HepG2 (cell line): ENCODE results near the gene RAB43. TPM values are rescaled to one million over a fixed set of nuclear protein-coding genes. Genes with fewer than 3 reads are reported as not detected.

Experiments
- ATAC-seq: fragments of 200-7000 bp; cut with Tn5 transposase; 3 replicates; pipeline ENCODE4 v1.9.1; 2020; ENCODE audit warnings: mild to moderate bottlenecking, moderate library complexity
- BruUV-seq: library from RNA; stranded (reverse); fragments of 400-500 nt; replicated peaks from 2 replicates; lab custom pipeline; 2021; lab: Mats Ljungman, UMichigan
- CTCF ChIA-PET: fragments of 300-600 bp; formaldehyde crosslinking; extraction: SDS; loops from one replicate; lab custom pipeline; 2021; ENCODE audit warnings: low total read pairs, inconsistent platforms, low intra/inter-chr PET ratio; lab: Yijun Ruan, JAX
- POLR2A ChIA-PET: fragments of 350-600 bp; sonication (Branson Sonifier 250); formaldehyde crosslinking; loops from one replicate; lab custom pipeline; 2020; ENCODE audit warnings: antibody characterized with exemption, inconsistent platforms; lab: Yijun Ruan, JAX
- DNase-seq: peaks from one replicate; pipeline ENCODE4 v3.0.0-alpha.2; 2015; ENCODE audit warnings: low spot score
- FAIRE-seq: peaks from 3 replicates; lab custom pipeline; 2011; peaks lifted over from hg19 to GRCh38; lab: Jason Lieb, UNC
- H2AFZ ChIP-seq: one replicate; pipeline ENCODE4 v1.6.1; 2011; ENCODE audit warnings: low read length, inconsistent platforms
- H3K27ac ChIP-seq: fragments of 300-600 bp; 3 replicates; pipeline ENCODE4 v1.8.0; 2011; ENCODE audit warnings: mixed run types, mild to moderate bottlenecking, mixed read lengths, low read length, inconsistent platforms; ENCODE audit not compliant: insufficient read depth; ENCODE audit errors: extremely low read length
- H3K27me3 ChIP-seq, 2 experiments: fragments of 200-600 bp in 1 of 2; 2 replicates in 1 of 2; 3 replicates in 1 of 2; pipeline versions ENCODE4 v1.6.0 to v1.8.0; 2011; ENCODE audit warnings: low read length in 2 of 2, mild to moderate bottlenecking in 2 of 2, moderate library complexity in 2 of 2, inconsistent platforms in 1 of 2; ENCODE audit not compliant: insufficient read depth in 2 of 2, control insufficient read depth in 1 of 2
- H3K36me3 ChIP-seq, 2 experiments: fragments of 200-600 bp in 1 of 2; replicated peaks in 1 of 2; 2 replicates in 1 of 2; 3 replicates in 1 of 2; pipeline versions ENCODE4 v1.5.1 to v1.8.0; 2011; ENCODE audit warnings: low read length in 2 of 2, inconsistent platforms in 1 of 2; ENCODE audit not compliant: insufficient read depth in 2 of 2, control insufficient read depth in 1 of 2
- H3K4me1 ChIP-seq: 2 replicates; pipeline ENCODE4 v1.5.1; 2012; ENCODE audit warnings: low read length, inconsistent platforms; ENCODE audit not compliant: insufficient read depth
- H3K4me2 ChIP-seq: 2 replicates; pipeline ENCODE4 v1.6.0; 2011; ENCODE audit warnings: low read depth, low read length, inconsistent platforms
- H3K4me3 ChIP-seq, 3 experiments: fragments of 200-600 bp in 1 of 3; sonication (generic), shearing (Covaris generic) in 1 of 3; replicated peaks in 1 of 3; 2 replicates each; pipeline ENCODE4 v1.5.1; 2011 to 2016; ENCODE audit warnings: low read length in 3 of 3, inconsistent platforms in 2 of 3, low read depth in 2 of 3, mild to moderate bottlenecking in 2 of 3, control low read depth in 1 of 3, mixed read lengths in 1 of 3; ENCODE audit not compliant: insufficient read depth in 1 of 3
- H3K79me2 ChIP-seq: one replicate; pipeline ENCODE4 v1.6.1; 2011; ENCODE audit warnings: low read length, inconsistent platforms; ENCODE audit not compliant: insufficient read depth
- H3K9ac ChIP-seq: 2 replicates; pipeline ENCODE4 v1.6.0; 2011; ENCODE audit warnings: mild to moderate bottlenecking, low read depth, low read length, inconsistent platforms; ENCODE audit not compliant: insufficient read depth
- H3K9me3 ChIP-seq: 2 replicates; pipeline ENCODE4 v1.5.1; 2012; ENCODE audit warnings: mild to moderate bottlenecking, low read length
- H4K20me1 ChIP-seq: 2 replicates; pipeline ENCODE4 v1.6.0; 2011; ENCODE audit warnings: inconsistent platforms, mild to moderate bottlenecking, low read length, moderate library complexity; ENCODE audit not compliant: insufficient read depth
- ADNP ChIP-seq: sonication (generic); formaldehyde crosslinking; IDR thresholded peaks from 2 replicates; pipeline ENCODE4 v1.4.0; 2020; ENCODE audit warnings: missing genetic modification reagents
- CREB3 ChIP-seq: sonication (generic); formaldehyde crosslinking; IDR thresholded peaks from 2 replicates; pipeline ENCODE4 v1.5.0; 2020; ENCODE audit warnings: missing genetic modification reagents
- EEA1 ChIP-seq: sonication (generic); formaldehyde crosslinking; IDR thresholded peaks from 2 replicates; pipeline ENCODE4 v1.5.1; 2020; ENCODE audit warnings: mild to moderate bottlenecking, missing genetic modification reagents, borderline replicate concordance
- EED ChIP-seq: sonication (generic); formaldehyde crosslinking; IDR thresholded peaks from 2 replicates; pipeline ENCODE4 v1.5.0; 2020; ENCODE audit warnings: mild to moderate bottlenecking, missing genetic modification reagents
- ELF1 ChIP-seq: sonication (generic); formaldehyde crosslinking; IDR thresholded peaks from 2 replicates; pipeline ENCODE4 v1.4.0; 2020; ENCODE audit warnings: missing genetic modification reagents
- ETV5 ChIP-seq: IDR thresholded peaks from 2 replicates; pipeline ENCODE4 v1.6.1; 2018; ENCODE audit warnings: missing biosample characterization, missing genetic modification reagents, inconsistent platforms, borderline replicate concordance
- KDM4B ChIP-seq: sonication (generic); formaldehyde crosslinking; IDR thresholded peaks from 2 replicates; pipeline ENCODE4 v1.4.0; 2020; ENCODE audit warnings: missing genetic modification reagents
- KLF13 ChIP-seq: sonication (generic); formaldehyde crosslinking; IDR thresholded peaks from 2 replicates; pipeline ENCODE4 v1.4.0; 2020; ENCODE audit warnings: mild to moderate bottlenecking, missing genetic modification reagents
- KMT2A ChIP-seq: sonication (generic); formaldehyde crosslinking; IDR thresholded peaks from 2 replicates; pipeline ENCODE4 v1.4.0; 2020; ENCODE audit warnings: missing genetic modification reagents
- MED13 ChIP-seq: sonication (generic); formaldehyde crosslinking; IDR thresholded peaks from 2 replicates; pipeline ENCODE4 v1.5.0; 2020; ENCODE audit warnings: missing genetic modification reagents
- NFIB ChIP-seq: sonication (generic); formaldehyde crosslinking; IDR thresholded peaks from 2 replicates; pipeline ENCODE4 v1.9.0; 2021; ENCODE audit warnings: missing genetic modification reagents, mild to moderate bottlenecking, borderline replicate concordance
- REPIN1 ChIP-seq: sonication (generic); formaldehyde crosslinking; IDR thresholded peaks from 2 replicates; pipeline ENCODE4 v1.8.0; 2022; ENCODE audit warnings: missing genetic modification reagents, low read depth, mild to moderate bottlenecking, borderline replicate concordance
- SNAPC5 ChIP-seq: sonication (generic); formaldehyde crosslinking; IDR thresholded peaks from 2 replicates; pipeline ENCODE4 v1.8.1; 2023; ENCODE audit warnings: mild to moderate bottlenecking, missing genetic modification reagents, borderline replicate concordance
- ZNF143 ChIP-seq: sonication (generic); formaldehyde crosslinking; IDR thresholded peaks from 2 replicates; pipeline ENCODE4 v1.4.0; 2020; ENCODE audit warnings: missing genetic modification reagents
- ZNF367 ChIP-seq: sonication (generic); formaldehyde crosslinking; IDR thresholded peaks from 2 replicates; pipeline ENCODE4 v1.4.0; 2020; ENCODE audit warnings: missing genetic modification reagents, borderline replicate concordance
- ZNF558 ChIP-seq: sonication (generic); formaldehyde crosslinking; IDR thresholded peaks from 2 replicates; pipeline ENCODE4 v1.9.0; 2022; ENCODE audit warnings: mild to moderate bottlenecking, missing genetic modification reagents, borderline replicate concordance
- ZNF607 ChIP-seq: sonication (generic); formaldehyde crosslinking; IDR thresholded peaks from 2 replicates; pipeline ENCODE4 v1.5.1; 2020; ENCODE audit warnings: missing genetic modification reagents, mild to moderate bottlenecking, borderline replicate concordance
- WGBS: methylation state at CpG from one replicate; pipeline ENCODE4 v1.1.6; 2017; ENCODE audit warnings: low lambda C conversion rate; 5-methylcytosine and 5-hydroxymethylcytosine counted together
- in situ Hi-C: cut with HindIII; loops from 2 replicates; pipeline ENCODE4 v1.10.0; 2017; ENCODE audit warnings: low pct_unique_long_range_greater_than_20kb; ENCODE audit not compliant: extremely low pct_ligation_motif_present
- intact Hi-C: fragments of 100-400 bp; cut with micrococcal nuclease; formaldehyde crosslinking; loops from one replicate; pipeline ENCODE4 v1.10.0; 2022; ENCODE audit not compliant: unreplicated experiment
- polyA plus RNA-seq, 8 experiments: library from polyadenylated mRNA; depleted of rRNA in 3 of 8; stranded (reverse) in 7 of 8; unstranded in 1 of 8; fragments of >200 nt; fragmentation: Illumina TruSeq in 4 of 8; extraction: Trizol in 4 of 8; gene quantifications; 2 replicates each; pipeline versions ENCODE4 v1.2.1 to v1.2.3, GENCODE V29; 2011 to 2016; ENCODE audit warnings: low read depth in 4 of 8, missing spikeins in 1 of 8, mixed read lengths in 1 of 8; ENCODE audit not compliant: insufficient read depth in 1 of 8
- total RNA-seq, 5 experiments: library from RNA; depleted of rRNA; stranded (reverse); fragments of >200 nt; fragmentation: Illumina TruSeq; extraction: Trizol; gene quantifications; 2 replicates each; pipeline ENCODE4 v1.2.3, GENCODE V29; 2016; ENCODE audit warnings: low read depth in 1 of 5

The RAB43 gene
- total and polyA plus RNA-seq, 2 of the 13 experiments (the other 11 are each of a cell fraction or from before 2014, with no cell fraction given): 11.8 to 18.4 TPM

DNA sequence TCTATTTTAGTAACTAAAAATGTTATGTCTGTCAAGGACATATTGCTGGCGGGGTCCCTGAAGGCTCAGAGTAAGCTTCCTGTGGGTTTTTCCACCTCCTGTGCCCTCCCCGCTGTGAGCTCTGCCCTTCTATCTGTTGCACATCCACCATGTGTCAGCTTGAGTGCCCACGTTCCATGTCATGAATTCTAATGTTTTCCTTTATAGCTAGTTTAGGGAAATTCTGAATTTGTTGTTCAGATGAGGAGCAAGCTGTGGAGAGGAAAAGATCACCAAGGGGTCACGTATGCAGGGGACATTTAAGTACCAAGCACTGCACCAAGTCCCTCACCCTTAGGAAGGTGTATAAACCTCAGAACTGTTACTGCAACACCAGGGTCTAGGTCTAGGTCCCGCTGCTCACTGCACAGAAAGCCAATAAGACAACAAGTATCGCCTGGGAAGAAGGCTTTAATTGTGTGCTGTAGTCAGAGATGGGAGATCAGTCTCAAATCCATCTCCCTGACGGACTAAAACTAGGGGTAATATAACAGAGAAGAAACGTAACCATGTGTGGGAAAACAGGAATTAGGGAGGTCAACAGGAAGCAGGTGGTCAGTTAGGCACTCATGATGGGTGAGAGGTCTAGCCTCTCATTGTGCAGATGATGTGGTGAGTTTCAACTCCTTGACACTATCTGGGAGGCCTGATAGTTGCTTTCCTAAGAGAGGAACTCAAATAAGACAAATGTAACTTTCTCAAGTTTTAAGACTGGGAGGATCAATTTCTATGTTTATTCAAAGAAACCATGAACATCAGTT, 51.3 kb downstream of the RAB43 start:
- Histone ChIP-seq H4K20me1 (no peaks in the 10 kb centered on the region), H3K4me2 (no peak overlapping the region), H2AFZ (no peak overlapping the region), H3K27me3 (peaks cover 0 to 15% of the 10 kb centered on the region in 2 experiments; a peak in 3 of 5 replicates), H3K4me3 (no peak overlapping the region), H3K36me3 (no peaks in the 10 kb centered on the region), H3K9ac (no peak overlapping the region), H3K27ac (no peak overlapping the region), H3K79me2 (no peaks in the 10 kb centered on the region), H3K4me1 (0 out of 2 replicates have a peak, but pooled peaks cover 3% of the 10 kb centered on the region), H3K9me3 (no peaks in the 10 kb centered on the region)
- ChIA-PET POLR2A (no interaction called here), CTCF (no interaction called here)
- FAIRE-seq: no peak
- intact Hi-C loops: no loop called here
- BruUV-seq: no TSS peak
- in situ Hi-C loops: no loop called here
- 26% methylated on average over 8 of the region's 8 CpGs for WGBS
- no peak for ATAC-seq
- no peak for DNase-seq
- no peak for TF ChIP-seq SNAPC5 (CRISPR knock-in tag)
- TF ChIP-seq EED (CRISPR knock-in tag): no peak
- no peak for TF ChIP-seq KLF13
- no peak for TF ChIP-seq ELF1 (CRISPR knock-in tag)
- TF ChIP-seq ADNP (CRISPR knock-in tag): no peak
- TF ChIP-seq KMT2A (CRISPR knock-in tag): no peak
- TF ChIP-seq ETV5: no peak
- no peak for TF ChIP-seq ZNF558 (CRISPR knock-in tag)
- TF ChIP-seq ZNF143 (CRISPR knock-in tag): no peak
- no peak for TF ChIP-seq CREB3 (CRISPR knock-in tag)
- no peak for TF ChIP-seq ZNF367
- no peak for TF ChIP-seq REPIN1 (CRISPR knock-in tag)
- TF ChIP-seq ZNF607 (CRISPR knock-in tag): no peak
- no peak for TF ChIP-seq NFIB (CRISPR knock-in tag)
- TF ChIP-seq KDM4B (CRISPR knock-in tag): no peak
- no peak for TF ChIP-seq EEA1
- no peak for TF ChIP-seq MED13
